Lower leg skin (tissue), 4 donors: Measurements from ENCODE around the gene ADARB2. TPM values are rescaled to one million over a fixed set of nuclear protein-coding genes. Genes with fewer than 3 reads are reported as not detected.
"Not testable (repeated sequence)": the region's sequence is repeated elsewhere in the genome, so short reads cannot be mapped to it uniquely, and the experiment has no call there.

ENCODE experiments used
- DNase-seq, 2 donors: peaks; one replicate each; pipeline ENCODE4 v3.0.0-alpha.2; 2019; ENCODE audit warnings: low spot score in 2 of 2
- H3K4me3 ChIP-seq: fragments of 200-600 bp; sonication (generic); 2 replicates; pipeline ENCODE4 v1.5.1; 2017; ENCODE audit warnings: mild to moderate bottlenecking, low read depth; ENCODE audit not compliant: poor library complexity, severe bottlenecking
- CTCF ChIP-seq, 3 donors: fragments of 450-650 bp; IDR thresholded peaks; one replicate each; pipeline ENCODE4 v1.5.1; 2016; ENCODE audit warnings: antibody characterized with exemption in 3 of 3, mild to moderate bottlenecking in 3 of 3, moderate library complexity in 2 of 3
- POLR2A ChIP-seq, 2 donors: fragments of 450-650 bp; IDR thresholded peaks; one replicate each; pipeline ENCODE4 v1.6.1; 2016 to 2017; ENCODE audit warnings: antibody characterized with exemption in 2 of 2, mild to moderate bottlenecking in 1 of 2, moderate library complexity in 1 of 2
- WGBS, 2 donors: methylation state at CpG; one replicate each; pipeline ENCODE4 v1.1.5; 2018; 5-methylcytosine and 5-hydroxymethylcytosine counted together
- intact Hi-C: fragments of 100-400 bp; cut with DNase I; formaldehyde crosslinking; loops from one replicate; pipeline ENCODE4 v1.15.0; 2023; ENCODE audit warnings: low total_unique reads
- total RNA-seq, 4 donors: library from RNA; depleted of rRNA; stranded (reverse); fragments of >200 nt; gene quantifications; one replicate each; pipeline ENCODE4 v1.1.0, GENCODE V29; 2016

The ADARB2 gene
- total RNA-seq, 4 donors from 2014 or later = 0.72 to 3.6 (median 1.8) TPM

GRCh38 chr10:1160561-1161314, 576.6 kb downstream of the ADARB2 start:
- peak in 1 of 2 donors; percentile 70 for DNase-seq
- intact Hi-C loops = no loop called here
- TF ChIP-seq CTCF (IDR thresholded peaks at IDR 0.05) (no peak), POLR2A (IDR thresholded peaks at IDR 0.05) (no peak)
- no peak overlapping the region for H3K4me3 ChIP-seq
- 69 to 76% methylated on average over 25 of the region's 25 CpGs for WGBS, 2 donors

- H3K4me3 ChIP-seq = no peak overlapping the region
- intact Hi-C loops = no loop called here
- 88 to 91% methylated on average over 57 to 59 of the region's 59 CpGs for WGBS, 2 donors
- TF ChIP-seq POLR2A (IDR thresholded peaks at IDR 0.05) = no peak
- no peak for TF ChIP-seq CTCF (IDR thresholded peaks at IDR 0.05)
- peak in 1 of 2 donors; percentile 60 for DNase-seq
Observed at GRCh38 chr10:1159131-1160061, 577.9 kb downstream of the ADARB2 start.

- peak in 1 of 2 donors; percentile 17 for DNase-seq
- intact Hi-C loops, H3K4me3 ChIP-seq: not testable (repeated sequence)
- 92 to 96% methylated on average over 10 of the region's 10 CpGs for WGBS, 2 donors
Observed at GRCh38 chr10:1158536-1158935, 578.8 kb downstream of the ADARB2 start.

GRCh38 chr10:1158066-1158465, 579.3 kb downstream of the ADARB2 start:
- intact Hi-C loops = no loop called here
- TF ChIP-seq POLR2A (IDR thresholded peaks at IDR 0.05) (no peak), CTCF (IDR thresholded peaks at IDR 0.05) (no peak)
- 88 to 90% methylated on average over 12 of the region's 12 CpGs for WGBS, 2 donors
- H3K4me3 ChIP-seq = no peak overlapping the region
- DNase-seq = peak in 1 of 2 donors; percentile 12

GRCh38 chr10:1157615-1157933, 579.8 kb downstream of the ADARB2 start:
- no peak overlapping the region for H3K4me3 ChIP-seq
- WGBS, 2 donors = 75 to 82% methylated on average over 4 of the region's 4 CpGs
- no peak for TF ChIP-seq POLR2A (IDR thresholded peaks at IDR 0.05)
- TF ChIP-seq CTCF (IDR thresholded peaks at IDR 0.05) = no peak
- intact Hi-C loops = no loop called here
- DNase-seq = no peak

GRCh38 chr10:1156921-1157614, 580.3 kb downstream of the ADARB2 start:
- DNase-seq = peak in 1 of 2 donors; percentile 57
- 84 to 85% methylated on average over 17 of the region's 17 CpGs for WGBS, 2 donors
- TF ChIP-seq CTCF (IDR thresholded peaks at IDR 0.05) (no peak), POLR2A (IDR thresholded peaks at IDR 0.05) (no peak)
- intact Hi-C loops = no loop called here
- no peak overlapping the region for H3K4me3 ChIP-seq
